ENCODE measurements around the gene SPRR3.

The SPRR3 gene

GRCh38 chr1:153032073-153032472, 30.5 kb downstream of the SPRR3 start:
- no peak for DNase-seq (ENCODE audit: low read depth, low spot score)

GRCh38 chr1:153032677-153033308, 31.2 kb downstream of the SPRR3 start:
- no peak overlapping the region for H3K4me3 ChIP-seq (ENCODE audit: low read length)
- no peak for DNase-seq (ENCODE audit: low read depth, low spot score)

More at GRCh38 chr1:153032073-153032472, 30.5 kb downstream of the SPRR3 start:
- no peak overlapping the region for H3K4me3 ChIP-seq (ENCODE audit: low read length)

- H3K4me3 ChIP-seq (ENCODE audit: low read length), result no peak overlapping the region
- DNase-seq (ENCODE audit: low read depth, low spot score), result no peak
Measured at GRCh38 chr1:153035211-153035610, 33.7 kb downstream of the SPRR3 start.

- no peak for DNase-seq (ENCODE audit: low read depth, low spot score)
- H3K4me3 ChIP-seq (ENCODE audit: low read length), result no peak within 1 kb of the TSS
Measured at GRCh38 chr1:153040950-153041631, 39.5 kb downstream of the SPRR3 start, which contains the start of gene SPRR2D. TSS of gene SPRR2D (minus strand) at chr1:153041120. CDS start at chr1:153040346, 774 bp downstream.

GRCh38 chr1:153049211-153049610, 47.7 kb downstream of the SPRR3 start:
- no peak overlapping the region for H3K4me3 ChIP-seq (ENCODE audit: low read length)
- DNase-seq (ENCODE audit: low read depth, low spot score), result no peak

Measured in Jurkat, Clone E6-1 (cell line).